Stimulated activated CD4-positive, alpha-beta T cell treated with anti-CD3 and anti-CD28 coated beads, Interleukin-12 subunit alpha, Interleukin-12 subunit beta, amount 100 ng/mL, for 48 hours (primary cell): Measurements from ENCODE around the gene ULK3.

Experiments
- DNase-seq, 3 donors: peaks; one replicate each; pipeline ENCODE4 v3.0.0-alpha.2; 2020; ENCODE audit warnings: low read depth in 2 of 3, low spot score in 1 of 3

ULK3 gene

GRCh38 chr15:74824976-74825375 is 18.0 kb downstream of the ULK3 start:
- no peak for DNase-seq

GRCh38 chr15:74823324-74823723 is 19.6 kb downstream of the ULK3 start:
- no peak for DNase-seq

GRCh38 chr15:74822233-74822632 is 20.7 kb downstream of the ULK3 start:
- no peak for DNase-seq

- DNase-seq: no peak
These were observed 21.2 kb downstream of the ULK3 start for GRCh38 chr15:74821790-74822158.

- DNase-seq: no peak
These were observed 21.7 kb downstream of the ULK3 start for GRCh38 chr15:74821091-74821789.

- DNase-seq: no peak
These were observed 22.9 kb downstream of the ULK3 start for GRCh38 chr15:74820056-74820455.

GRCh38 chr15:74817370-74817737 is 25.6 kb downstream of the ULK3 start:
- no peak for DNase-seq

- DNase-seq: no peak
These were observed 26.2 kb downstream of the ULK3 start for GRCh38 chr15:74816624-74817369.

GRCh38 chr15:74815961-74816360 is 27.0 kb downstream of the ULK3 start:
- DNase-seq: no peak

GRCh38 chr15:74815121-74815934 is 27.6 kb downstream of the ULK3 start:
- no peak for DNase-seq

- DNase-seq: no peak
These were observed 30.4 kb downstream of the ULK3 start, which contains the start of gene LMAN1L for GRCh38 chr15:74812533-74812932. LMAN1L (plus strand) TSS chr15:74812835; CDS start chr15:74812855, 20 bp downstream.

- no peak for DNase-seq
These were observed 33.0 kb downstream of the ULK3 start for GRCh38 chr15:74809956-74810355.

- DNase-seq: no peak
These were observed 33.7 kb downstream of the ULK3 start for GRCh38 chr15:74809242-74809641.

GRCh38 chr15:74808840-74809229 is 34.1 kb downstream of the ULK3 start:
- no peak for DNase-seq

GRCh38 chr15:74808078-74808839 is 34.7 kb downstream of the ULK3 start:
- DNase-seq: no peak

GRCh38 chr15:74807282-74807681 is 35.7 kb downstream of the ULK3 start:
- DNase-seq: no peak

GRCh38 chr15:74804935-74805334 is 38.0 kb downstream of the ULK3 start:
- no peak for DNase-seq

- no peak for DNase-seq
These were observed 40.0 kb downstream of the ULK3 start for GRCh38 chr15:74802862-74803447.

GRCh38 chr15:74802290-74802689 is 40.7 kb downstream of the ULK3 start:
- no peak for DNase-seq

GRCh38 chr15:74801311-74801997 is 41.5 kb downstream of the ULK3 start:
- DNase-seq: no peak
